ENCODE results near the gene CTIF.

The CTIF gene

DNA sequence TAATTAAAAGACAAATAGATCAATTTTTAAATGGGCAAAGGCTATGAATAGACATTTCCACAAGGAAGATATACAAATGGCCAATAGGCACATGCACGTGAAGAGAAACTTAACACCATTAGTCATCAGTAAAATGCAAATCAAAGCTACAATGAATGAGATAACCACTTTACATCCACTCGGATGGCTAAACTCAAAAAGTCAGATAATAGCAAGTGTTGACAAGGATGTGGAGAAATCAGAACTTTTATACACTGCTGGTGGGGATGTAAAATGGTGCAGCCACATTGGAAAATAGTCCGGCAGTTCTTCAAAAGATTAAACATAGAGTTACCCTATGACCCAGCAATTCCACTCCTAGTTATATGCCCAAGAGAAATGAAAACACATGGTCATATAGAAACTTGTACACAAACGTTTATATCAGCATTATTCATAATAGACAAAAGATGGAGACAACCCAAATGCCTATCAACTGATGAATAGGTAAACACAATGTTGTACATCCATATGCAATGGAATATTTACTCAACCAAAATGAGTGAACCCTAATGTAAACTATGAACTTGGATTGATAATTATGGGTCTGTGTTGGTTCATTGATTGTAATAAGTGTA lies 360.8 kb downstream of the CTIF start:
- in situ Hi-C loops (cut with HindIII; ENCODE audit: low sequenced_read_pairs) = no loop called here

DNA sequence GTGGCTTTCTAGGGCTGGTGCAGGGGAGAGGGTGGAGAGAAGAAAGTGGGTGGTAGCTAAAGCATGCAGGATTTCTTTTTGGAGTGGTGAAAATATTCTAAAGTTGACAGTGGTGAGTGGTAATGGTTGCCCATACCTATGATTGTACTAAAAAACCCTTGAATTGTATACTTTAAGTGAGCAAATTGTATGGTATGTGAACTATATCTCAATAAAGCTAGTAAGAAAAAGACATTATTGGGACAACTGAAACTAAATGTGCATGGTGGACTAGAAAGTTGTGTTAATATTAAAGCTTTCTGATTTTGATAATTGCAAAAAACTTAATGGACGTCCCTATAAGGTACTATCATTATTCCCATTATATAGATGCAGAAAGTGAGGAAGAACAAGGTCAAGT lies 361.6 kb downstream of the CTIF start:
- in situ Hi-C loops (cut with HindIII; ENCODE audit: low sequenced_read_pairs) = no loop called here

DNA sequence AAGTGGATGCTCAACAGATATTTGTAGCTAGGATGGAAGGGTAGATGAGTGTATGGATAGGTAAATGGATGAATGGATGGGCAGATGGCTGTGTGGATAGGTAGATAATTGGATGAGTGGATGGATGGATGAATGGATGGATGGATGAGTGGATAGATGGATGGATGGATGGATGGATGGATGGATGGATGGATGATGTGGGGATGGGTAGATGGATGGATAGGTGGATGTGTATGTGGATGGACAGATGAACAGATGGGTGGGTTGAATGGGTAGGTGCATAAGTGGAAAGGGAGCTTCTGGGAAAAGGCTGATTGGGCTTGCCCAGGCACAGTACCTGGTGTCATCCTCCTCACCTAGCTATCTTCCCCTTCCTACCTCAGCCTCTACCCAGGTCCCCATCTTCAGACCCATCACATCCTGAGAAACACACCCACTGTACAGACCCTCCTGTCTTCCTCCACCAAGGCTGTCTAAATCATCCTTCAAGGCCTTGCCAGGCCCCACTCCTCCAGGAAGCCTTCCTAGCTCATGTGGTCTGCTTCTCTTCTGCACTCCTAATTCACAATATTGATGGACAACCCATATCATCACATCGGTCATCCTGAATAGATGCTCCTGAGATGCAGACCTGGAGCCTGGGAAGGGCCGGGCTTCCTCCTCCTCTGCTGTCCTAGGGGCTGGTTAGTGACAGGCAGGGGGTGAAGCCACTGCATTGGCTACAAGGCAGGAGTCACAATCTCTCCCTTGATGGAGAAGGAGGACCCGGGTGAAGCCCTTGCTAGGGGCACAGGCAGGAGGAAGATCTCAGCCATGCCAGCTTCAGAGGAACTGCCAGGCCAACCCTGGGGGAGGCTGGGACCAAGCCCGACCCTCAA lies 362.6 kb downstream of the CTIF start:
- in situ Hi-C loops (cut with HindIII; ENCODE audit: low sequenced_read_pairs) = no loop called here

DNA sequence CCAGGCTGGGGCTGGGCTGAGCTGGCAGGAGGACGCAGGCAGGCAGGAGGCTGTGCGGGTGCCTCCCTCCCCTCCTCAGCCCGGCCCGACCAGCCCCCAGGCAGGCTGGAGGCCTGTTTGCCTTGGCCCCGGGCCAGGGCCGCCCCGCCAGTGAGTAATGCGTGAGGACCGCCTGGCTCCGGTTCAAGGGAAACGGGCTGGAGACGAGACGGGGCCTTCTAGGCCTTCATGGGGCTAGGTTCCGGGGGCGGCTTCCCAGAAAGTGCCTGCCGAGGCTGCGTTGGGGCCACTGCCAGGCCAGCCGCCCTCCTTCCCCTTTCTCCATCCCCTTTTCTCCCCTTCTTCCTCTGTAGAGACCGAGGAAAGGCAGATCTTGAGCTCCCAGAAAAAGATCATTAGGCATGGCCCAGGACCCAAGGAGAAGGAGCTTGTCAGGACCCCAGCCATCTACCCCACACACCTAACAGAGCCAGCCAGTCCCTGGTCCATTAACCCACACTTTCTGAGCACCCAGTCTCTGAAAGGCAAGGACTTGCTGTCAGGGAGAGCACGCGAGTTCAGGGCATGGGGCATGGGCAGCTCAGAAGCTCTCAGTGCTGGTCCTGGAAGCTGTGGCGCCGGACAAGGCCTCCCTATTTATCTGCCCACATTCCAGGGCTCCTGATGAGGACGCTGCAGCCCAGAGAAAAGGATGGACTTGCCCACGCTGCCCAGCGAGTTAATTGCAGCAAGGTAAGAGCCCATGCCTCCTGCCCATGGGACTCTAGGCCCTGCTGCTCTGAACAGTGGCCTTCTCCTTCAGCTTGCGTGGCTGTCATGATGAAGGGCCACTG lies 363.4 kb downstream of the CTIF start:
- in situ Hi-C loops (cut with HindIII; ENCODE audit: low sequenced_read_pairs) = no loop called here

DNA sequence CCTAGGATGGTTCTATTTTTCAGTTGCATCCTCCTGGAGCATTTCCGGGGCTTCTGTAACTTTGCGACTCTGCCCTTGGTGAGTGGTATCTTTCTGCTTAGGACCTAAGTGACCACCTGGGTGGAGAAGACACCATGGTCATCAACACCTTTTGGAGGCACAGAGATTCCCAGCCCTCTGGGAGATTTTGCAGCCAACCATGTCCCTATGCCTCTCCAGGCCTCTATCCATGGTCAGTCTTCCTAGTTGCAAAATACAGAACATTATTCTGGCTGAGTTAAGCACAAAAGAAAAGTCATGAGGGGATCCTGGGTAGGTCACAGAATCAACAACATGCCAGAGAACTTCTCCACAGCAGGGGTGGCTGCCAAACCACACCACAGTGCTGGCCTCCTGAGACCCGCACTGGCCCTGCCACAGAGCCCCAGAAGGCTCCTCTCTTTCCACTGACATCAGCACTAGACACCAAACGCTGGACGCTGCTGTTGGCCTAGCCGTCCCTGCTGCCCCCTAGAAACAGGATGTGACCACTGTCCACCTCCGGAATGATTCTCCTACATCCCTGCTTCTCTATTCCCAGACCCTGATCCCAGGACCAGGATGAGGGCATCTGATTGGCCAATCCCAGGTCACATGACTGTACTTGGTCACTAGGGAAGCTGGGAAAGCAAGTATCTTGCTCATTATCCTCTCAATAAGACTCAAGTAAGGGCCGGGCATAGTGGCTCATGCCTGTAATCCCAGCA lies 364.2 kb downstream of the CTIF start:
- in situ Hi-C loops (cut with HindIII; ENCODE audit: low sequenced_read_pairs) = no loop called here

DNA sequence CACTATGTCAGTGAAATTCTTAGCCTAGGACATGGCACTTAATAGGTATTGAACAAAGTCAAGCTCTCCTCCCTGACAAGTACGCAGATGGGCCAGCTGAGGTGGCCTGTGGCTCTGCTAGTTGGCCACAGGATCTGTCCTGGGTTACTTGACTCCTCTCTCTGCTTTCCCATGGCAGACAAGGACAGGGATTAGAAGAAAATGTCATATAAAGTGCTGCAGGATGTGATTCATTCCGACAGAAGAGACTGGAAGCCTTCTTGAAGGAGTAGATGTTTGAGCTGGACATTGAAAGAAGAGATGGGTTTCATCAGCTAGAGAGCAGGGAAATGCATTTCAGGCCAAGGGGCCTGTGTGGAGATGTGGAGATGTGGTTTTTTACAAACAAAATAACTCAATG lies 365.3 kb downstream of the CTIF start:
- in situ Hi-C loops (cut with HindIII; ENCODE audit: low sequenced_read_pairs) = no loop called here

DNA sequence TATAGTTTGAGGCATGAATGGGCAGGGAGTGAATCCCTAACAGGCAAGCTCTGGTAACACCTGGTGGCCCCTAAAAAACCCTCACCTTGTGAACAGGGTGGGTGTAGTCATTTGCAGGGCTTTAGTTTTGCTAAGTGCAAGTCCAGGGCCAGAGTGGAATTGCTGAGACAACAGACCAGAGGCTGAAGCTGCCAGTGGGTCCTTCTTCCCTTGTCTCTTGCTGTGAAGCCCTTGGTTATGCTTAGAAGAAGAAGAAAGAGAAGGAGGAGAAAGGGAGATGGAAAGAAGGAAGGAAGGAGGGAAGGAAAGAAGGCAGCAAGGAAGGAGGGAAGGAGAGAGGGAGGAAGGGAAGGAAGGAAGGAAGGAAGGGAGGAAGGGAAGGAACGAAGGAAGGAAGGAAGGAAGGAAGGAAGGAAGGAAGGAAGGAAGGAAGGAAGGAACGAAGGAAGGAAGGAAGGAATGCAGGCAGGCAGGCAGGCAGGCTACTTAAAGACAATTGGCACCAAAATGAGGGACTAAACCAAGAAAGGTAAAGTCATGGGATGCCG lies 366.1 kb downstream of the CTIF start:
- in situ Hi-C loops (cut with HindIII; ENCODE audit: low sequenced_read_pairs) = no loop called here

DNA sequence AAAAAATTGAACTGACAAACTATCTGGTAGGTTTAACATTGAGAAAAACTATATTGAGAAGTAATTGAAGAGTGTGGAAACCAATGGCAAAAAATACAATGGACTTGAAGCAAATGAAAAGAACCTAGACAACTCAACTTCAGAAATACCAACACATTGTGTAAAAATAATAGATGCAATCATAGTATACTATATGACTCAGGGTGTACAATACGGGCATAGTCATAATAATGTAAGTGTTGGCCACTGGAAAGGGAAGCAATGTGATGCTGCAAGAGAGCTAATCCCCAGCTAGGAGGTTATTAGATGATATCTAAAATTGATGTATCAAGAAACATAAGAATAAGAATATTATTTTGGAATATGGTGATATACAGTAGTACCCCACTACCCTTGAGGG lies 366.7 kb downstream of the CTIF start:
- in situ Hi-C loops (cut with HindIII; ENCODE audit: low sequenced_read_pairs) = no loop called here

DNA sequence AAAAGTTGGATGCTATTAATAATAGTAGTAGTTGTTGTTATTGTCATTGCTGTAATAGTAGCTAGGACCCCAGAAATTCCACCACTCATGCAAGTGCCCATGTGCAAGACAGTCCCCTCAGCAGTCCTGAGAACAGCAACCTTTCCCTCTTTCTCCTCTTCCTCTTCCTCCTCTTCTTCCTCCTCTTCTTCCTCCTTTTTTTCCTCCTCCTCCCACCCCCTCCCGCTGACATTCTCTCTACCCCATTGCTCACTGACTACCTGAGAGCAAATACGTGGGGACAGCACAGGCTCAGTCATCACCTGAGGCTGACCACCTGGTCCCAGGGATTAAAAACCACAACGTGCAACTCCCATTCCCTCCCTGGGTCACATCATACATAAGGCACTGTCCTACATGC lies 370.1 kb downstream of the CTIF start:
- in situ Hi-C loops (cut with HindIII; ENCODE audit: low sequenced_read_pairs) = no loop called here

DNA sequence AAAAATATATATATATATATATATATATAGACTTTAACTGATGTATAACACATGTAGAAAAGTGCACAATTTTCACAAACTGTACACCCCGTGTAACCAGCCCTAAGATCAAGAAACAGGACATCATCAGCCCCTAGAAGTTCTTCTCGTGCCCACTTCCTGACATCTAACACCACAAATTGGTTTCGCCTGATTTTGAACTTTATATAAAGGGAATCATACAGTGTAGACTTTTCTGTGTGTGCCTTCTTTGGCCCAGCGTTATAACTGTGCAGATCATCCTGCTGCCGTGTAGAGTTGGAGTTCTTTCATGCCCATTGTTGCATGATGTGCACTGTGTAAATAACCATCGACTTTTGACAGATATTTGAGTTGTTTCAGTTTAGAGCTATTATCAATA lies 370.9 kb downstream of the CTIF start:
- in situ Hi-C loops (cut with HindIII; ENCODE audit: low sequenced_read_pairs) = no loop called here

DNA sequence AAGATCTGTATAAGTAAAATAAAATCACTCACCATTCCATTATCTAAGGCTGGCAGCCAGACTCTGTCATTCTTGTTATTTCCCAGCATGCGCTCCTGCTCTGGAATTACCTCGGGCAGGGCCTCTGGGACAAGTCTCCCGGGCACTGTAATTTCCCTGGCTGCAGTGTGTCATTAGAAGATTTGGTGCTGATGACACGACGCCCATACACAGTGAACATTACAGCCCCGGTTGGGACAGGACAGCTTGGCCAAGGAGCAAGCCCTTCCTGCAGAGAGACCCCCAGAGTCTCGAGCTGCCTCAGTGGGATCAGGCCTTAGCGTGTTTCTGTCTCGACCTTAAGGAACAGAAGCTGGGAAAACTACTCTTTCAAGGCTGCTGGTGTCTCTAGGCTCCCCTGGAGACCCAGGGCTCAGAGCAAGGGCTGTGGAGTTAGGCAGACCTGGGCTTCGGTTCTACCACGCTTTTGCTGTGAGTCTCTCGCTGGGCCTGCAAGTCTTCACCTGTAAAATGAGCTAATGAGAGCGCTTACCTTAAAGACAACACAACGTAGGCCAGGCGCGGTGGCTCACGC lies 372.2 kb downstream of the CTIF start:
- in situ Hi-C loops (cut with HindIII; ENCODE audit: low sequenced_read_pairs) = no loop called here

All from endothelial cell of hepatic sinusoid (primary cell).